HepG2 (cell line): Measurements from ENCODE around the gene MYH10. TPM values are rescaled to one million over a fixed set of nuclear protein-coding genes. Genes with fewer than 3 reads are reported as not detected.

ENCODE experiments used
- AKNA ChIP-seq: sonication (generic); formaldehyde crosslinking; IDR thresholded peaks from 2 replicates; pipeline ENCODE4 v1.4.0; 2020; ENCODE audit warnings: missing genetic modification reagents, borderline replicate concordance
- SP4 ChIP-seq: sonication (generic); formaldehyde crosslinking; IDR thresholded peaks from 2 replicates; pipeline ENCODE4 v1.8.1; 2023; ENCODE audit warnings: mild to moderate bottlenecking, missing genetic modification reagents
- TERF1 ChIP-seq: sonication (generic); formaldehyde crosslinking; IDR thresholded peaks from 2 replicates; pipeline ENCODE4 v1.8.0; 2022; ENCODE audit warnings: mild to moderate bottlenecking, missing genetic modification reagents, moderate library complexity
- THRA ChIP-seq: sonication (generic); formaldehyde crosslinking; IDR thresholded peaks from 2 replicates; pipeline ENCODE4 v1.4.0; 2020; ENCODE audit warnings: missing genetic modification reagents, borderline replicate concordance
- ZNF646 ChIP-seq: sonication (generic); formaldehyde crosslinking; IDR thresholded peaks from 2 replicates; pipeline ENCODE4 v1.9.0; 2021; ENCODE audit warnings: mild to moderate bottlenecking, missing genetic modification reagents
- ZSCAN25 ChIP-seq: sonication (generic); formaldehyde crosslinking; IDR thresholded peaks from 2 replicates; pipeline ENCODE4 v1.8.0; 2022; ENCODE audit warnings: mild to moderate bottlenecking, missing genetic modification reagents
- polyA plus RNA-seq, 8 experiments: library from polyadenylated mRNA; depleted of rRNA in 3 of 8; stranded (reverse) in 7 of 8; unstranded in 1 of 8; fragments of >200 nt; fragmentation: Illumina TruSeq in 4 of 8; extraction: Trizol in 4 of 8; gene quantifications; 2 replicates each; pipeline versions ENCODE4 v1.2.1 to v1.2.3, GENCODE V29; 2011 to 2016; ENCODE audit warnings: low read depth in 4 of 8, missing spikeins in 1 of 8, mixed read lengths in 1 of 8; ENCODE audit not compliant: insufficient read depth in 1 of 8
- total RNA-seq, 5 experiments: library from RNA; depleted of rRNA; stranded (reverse); fragments of >200 nt; fragmentation: Illumina TruSeq; extraction: Trizol; gene quantifications; 2 replicates each; pipeline ENCODE4 v1.2.3, GENCODE V29; 2016; ENCODE audit warnings: low read depth in 1 of 5

Gene MYH10
- total and polyA plus RNA-seq, 2 of the 13 experiments (the other 11 are each of a cell fraction or from before 2014, with no cell fraction given): 43.4 to 68.6 TPM

- TF ChIP-seq THRA (CRISPR knock-in tag): peak; percentile 55; the same call in 1 of the 2 replicates
- 0 out of 2 replicates have a peak, but pooled peaks have one; percentile 3 for TF ChIP-seq TERF1 (CRISPR knock-in tag)
- no peak for TF ChIP-seq ZSCAN25
- no peak for TF ChIP-seq AKNA (CRISPR knock-in tag)
- no peak; the same call in 1 of the 2 replicates for TF ChIP-seq SP4 (CRISPR knock-in tag)
- no peak for TF ChIP-seq ZNF646
- TF ChIP-seq, all 625 proteins: peak for 68
These were observed at the start of gene MYH10 (continued) for GRCh38 chr17:8630227-8630801.
